Subcutaneous adipose tissue (tissue), 4 donors: ENCODE measurements around the gene TRMT1. TPM values are rescaled to one million over a fixed set of nuclear protein-coding genes. Genes with fewer than 3 reads are reported as not detected.

Source experiments
- total RNA-seq, 4 donors: library from RNA; depleted of rRNA; stranded (reverse); fragments of >200 nt; gene quantifications; one replicate each; pipeline ENCODE4 v1.1.0, GENCODE V29; 2016
- TF ChIP-seq, protein P1 (sequence below): fragments of 450-650 bp; IDR thresholded peaks from one replicate; pipeline ENCODE4 v1.5.1; 2016; ENCODE audit warnings: low read depth, mild to moderate bottlenecking, control low read depth, antibody characterized with exemption, moderate library complexity

The TRMT1 gene
- total RNA-seq, 4 donors from 2014 or later: 19.5 to 35.6 (median 27.2) TPM

DNA sequence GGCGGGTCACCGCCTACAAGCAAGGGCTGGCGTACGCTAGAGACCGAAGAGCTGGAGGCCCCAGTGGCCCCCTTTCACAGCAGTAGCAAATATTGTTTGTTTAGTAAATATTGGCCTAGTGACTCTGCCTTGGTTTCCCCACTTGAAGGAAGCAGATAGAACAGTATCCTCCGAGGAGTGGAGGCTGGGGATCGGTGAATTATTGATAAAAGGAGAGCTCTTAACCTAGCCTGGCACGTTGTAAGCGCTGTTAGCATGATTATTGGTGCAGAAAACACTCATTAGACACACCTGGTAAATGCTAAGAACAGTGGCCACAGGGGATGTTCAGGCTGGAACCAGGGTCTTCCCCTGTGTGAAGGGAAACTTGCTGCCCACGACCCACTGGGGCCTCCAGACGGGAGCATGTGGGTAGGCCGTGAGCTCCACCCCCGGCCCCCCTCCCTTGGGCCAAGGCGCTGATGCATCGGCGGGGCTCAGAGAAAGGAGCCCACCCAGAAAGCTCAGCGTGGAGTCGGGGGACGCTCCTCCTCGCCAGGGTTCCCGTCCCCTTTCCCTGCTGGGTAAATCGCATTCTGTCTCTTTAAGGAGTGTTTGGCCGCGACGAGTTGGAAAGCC is 35.9 kb upstream of the TRMT1 start:
- TF ChIP-seq, protein P1, sequence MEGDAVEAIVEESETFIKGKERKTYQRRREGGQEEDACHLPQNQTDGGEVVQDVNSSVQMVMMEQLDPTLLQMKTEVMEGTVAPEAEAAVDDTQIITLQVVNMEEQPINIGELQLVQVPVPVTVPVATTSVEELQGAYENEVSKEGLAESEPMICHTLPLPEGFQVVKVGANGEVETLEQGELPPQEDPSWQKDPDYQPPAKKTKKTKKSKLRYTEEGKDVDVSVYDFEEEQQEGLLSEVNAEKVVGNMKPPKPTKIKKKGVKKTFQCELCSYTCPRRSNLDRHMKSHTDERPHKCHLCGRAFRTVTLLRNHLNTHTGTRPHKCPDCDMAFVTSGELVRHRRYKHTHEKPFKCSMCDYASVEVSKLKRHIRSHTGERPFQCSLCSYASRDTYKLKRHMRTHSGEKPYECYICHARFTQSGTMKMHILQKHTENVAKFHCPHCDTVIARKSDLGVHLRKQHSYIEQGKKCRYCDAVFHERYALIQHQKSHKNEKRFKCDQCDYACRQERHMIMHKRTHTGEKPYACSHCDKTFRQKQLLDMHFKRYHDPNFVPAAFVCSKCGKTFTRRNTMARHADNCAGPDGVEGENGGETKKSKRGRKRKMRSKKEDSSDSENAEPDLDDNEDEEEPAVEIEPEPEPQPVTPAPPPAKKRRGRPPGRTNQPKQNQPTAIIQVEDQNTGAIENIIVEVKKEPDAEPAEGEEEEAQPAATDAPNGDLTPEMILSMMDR: no peak

DNA sequence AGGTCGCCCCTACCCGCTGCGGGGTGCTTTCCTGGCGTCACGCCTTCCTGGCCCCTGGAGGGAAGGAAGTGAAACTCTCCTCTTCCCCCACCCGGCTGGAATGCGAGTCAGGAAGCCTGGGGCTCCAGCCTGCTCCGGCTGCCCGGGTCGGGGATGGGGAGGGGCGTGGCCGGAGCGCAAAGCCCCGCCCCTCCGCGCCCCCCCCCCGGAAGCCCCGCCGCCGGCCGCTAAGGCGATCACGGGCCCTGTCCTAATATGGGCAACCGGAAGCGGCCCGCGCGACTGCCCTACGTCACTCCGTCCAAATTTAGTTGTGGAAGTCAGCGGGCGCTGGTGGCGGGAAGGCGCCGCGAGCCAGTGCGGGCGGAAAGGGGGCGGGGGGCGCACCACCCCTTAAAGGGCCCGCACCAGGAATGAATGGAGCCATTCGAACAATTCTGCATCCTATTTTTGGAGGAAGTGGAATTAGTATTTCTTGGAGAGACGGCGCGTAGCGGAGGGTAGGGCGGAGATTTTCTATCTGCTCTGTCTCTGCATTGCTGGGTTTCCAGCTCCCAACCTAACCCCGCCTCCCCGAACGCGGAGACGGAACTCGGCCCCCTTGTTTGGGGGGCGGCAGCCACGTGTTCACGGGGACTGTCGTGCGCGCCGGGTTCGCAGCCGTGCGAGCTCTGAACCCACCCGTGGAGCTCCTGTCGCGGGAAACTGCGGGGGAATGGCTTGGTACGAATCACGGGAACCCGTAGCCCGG is 35.2 kb upstream of the TRMT1 start:
- TF ChIP-seq, protein P1: no peak

DNA sequence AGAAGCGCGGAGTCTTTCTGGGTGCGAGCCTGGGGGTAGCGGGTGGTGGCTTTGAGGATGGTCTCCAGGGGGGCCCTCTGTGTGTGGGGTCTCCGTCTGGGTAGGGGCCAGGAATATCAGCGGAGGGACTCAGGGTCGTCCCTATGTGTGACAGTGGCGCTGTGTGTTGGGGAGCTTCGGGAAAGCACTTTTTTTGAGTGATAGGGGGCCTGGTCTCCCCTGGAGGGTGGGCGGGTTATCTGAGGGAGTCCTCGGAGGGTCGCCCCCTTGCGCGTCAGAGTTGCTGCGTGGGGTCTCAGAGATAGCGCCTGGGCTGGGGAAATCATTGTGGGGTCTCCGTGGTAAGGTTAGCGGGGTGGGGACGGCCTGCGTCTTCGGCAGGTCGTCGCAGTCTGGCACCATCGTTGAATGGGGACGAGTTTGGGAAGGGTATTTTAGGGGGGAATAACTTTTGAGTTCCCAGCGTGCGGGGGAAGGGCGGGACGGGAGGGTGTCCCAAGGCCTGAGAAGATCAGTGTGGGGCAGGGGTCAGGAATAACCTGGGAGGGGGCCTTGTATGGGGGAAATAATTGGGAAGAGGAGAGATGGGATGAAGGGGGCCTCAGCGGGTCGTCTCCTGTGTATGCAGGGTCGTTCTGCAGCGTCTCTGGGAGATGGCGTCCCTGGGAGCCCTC is 34.5 kb upstream of the TRMT1 start:
- TF ChIP-seq, protein P1: no peak

DNA sequence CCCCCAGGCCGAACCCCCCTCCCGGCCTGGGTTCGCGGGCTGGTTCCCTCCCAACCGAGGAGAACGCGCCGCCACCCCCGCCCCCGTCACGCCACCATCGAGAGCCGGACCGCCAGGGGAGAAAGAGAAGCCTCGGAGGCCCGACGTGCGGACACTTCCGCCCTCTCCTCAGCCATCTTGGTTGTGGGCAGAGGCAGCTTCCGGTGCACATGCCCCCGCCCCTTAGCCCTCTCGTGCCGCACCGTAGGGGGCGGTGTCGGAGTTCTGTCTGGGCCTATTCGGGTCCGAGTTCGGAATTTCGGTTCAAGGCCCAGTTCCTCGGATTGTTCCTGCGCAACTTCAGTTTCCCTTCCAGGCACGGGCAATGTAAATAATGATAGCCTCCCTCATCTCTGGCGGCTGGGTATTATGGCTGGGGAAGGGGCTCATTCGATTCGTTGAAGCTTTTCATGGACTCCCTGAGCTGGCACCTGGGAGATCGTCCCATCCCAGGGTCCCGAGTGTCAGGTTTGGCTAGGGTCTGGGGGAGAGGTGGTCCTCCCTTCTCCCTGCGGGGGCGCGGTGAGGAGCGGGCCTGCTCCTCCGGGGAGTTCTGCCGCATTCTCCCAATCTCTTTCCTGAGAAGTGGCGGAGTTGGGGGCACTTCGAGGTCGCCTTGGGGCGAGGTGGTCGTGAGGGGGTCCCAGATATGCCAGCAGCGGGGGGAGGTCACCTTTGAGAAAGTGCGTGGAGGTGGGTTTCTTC is 33.8 kb upstream of the TRMT1 start, which contains the start of the genes IER2 and STX10:
Gene IER2 (plus strand): TSS at position 225 of the 744 bp plus-strand sequence. CDS start 2,776 bp downstream, outside the sequence.
Gene STX10 (minus strand): TSS at position 189 of the 744 bp plus-strand sequence. CDS start 202 bp downstream, outside the sequence.
- TF ChIP-seq, protein P1: no peak

DNA sequence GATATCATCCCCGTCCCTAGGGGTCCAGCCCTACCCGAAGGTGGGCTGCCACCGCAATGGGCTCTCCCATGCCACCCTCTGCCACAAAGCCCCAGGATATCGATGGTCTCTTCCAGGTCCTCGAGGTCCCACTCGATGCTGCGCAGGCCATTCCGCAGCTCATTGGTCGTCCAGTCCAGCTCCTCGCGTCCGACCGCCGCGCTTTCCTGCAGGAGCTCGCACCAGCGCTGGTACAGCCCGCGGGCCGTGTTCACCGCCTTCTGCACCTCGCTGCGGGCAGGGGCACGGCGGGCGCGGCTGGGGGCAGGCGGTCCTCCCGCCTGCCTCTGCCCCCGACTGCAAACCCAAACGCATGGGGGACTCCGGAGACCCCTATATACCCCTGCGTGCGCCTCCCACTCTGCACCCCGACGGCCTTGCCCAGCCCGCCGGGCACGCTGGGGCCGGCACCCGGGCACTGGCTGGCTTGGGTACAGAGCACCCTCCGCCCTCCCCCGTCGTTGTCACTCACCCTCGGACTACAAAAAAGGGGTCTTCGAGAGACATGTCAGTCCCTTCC is 33.2 kb upstream of the TRMT1 start:
- TF ChIP-seq, protein P1: no peak

DNA sequence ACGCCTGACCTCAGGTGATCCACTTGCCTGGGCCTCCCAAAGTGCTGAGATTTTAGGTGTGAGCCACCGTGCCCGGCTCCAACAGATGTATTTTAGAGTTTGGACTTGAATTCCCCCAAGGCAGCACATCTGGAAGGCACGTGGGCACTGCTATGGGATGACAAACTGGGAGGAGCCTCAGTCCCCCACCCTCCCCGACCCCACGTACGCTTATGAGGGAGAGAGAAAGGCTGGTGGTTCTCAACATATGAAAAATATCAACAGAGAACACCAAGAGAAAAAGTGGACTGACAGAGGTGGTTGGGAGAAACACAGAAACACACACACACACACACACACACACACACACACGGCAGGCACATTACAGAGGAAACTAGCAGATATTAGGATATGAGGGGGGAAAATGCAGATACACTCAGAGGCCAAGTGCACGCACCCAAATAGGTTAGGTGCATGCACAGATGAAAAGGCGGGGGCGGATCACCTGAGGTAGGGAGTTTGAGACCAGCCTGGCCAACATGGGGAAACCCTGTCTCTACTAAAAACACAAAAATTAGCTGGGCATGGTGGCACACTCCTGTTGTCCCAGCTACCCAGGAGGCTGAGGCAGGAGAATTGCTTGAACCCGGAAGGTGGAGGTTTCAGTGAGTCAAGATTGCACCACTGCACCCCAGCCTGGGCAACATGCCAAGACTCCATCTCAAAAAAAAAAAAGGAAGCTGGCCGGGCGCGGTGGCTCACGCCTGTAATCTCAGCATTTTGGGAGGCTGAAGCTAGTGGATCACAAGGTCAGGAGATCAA is 30.4 kb upstream of the TRMT1 start:
- TF ChIP-seq, protein P1: no peak
